K562 (cell line): ENCODE results near the gene FES. TPM values are rescaled to one million over a fixed set of nuclear protein-coding genes. Genes with fewer than 3 reads are reported as not detected.
A peak's percentile ranks its signal among the peaks of the same experiment; 100 is the strongest.

Experiments used
- ATAC-seq: fragments of 200-7000 bp; cut with Tn5 transposase; 3 replicates; pipeline ENCODE4 v1.9.1; 2020; ENCODE audit warnings: moderate library complexity
- BruUV-seq: library from RNA; stranded (reverse); fragments of 400-500 nt; replicated peaks from 2 replicates; lab custom pipeline; 2021; lab: Mats Ljungman, UMichigan
- CTCF ChIA-PET: fragments of 300-600 bp; formaldehyde crosslinking; extraction: SDS; loops from one replicate; lab custom pipeline; 2021; ENCODE audit warnings: low intra/inter-chr PET ratio; lab: Yijun Ruan, JAX
- POLR2A ChIA-PET: fragments of 300-600, 350-650 bp; sonication (Branson Sonifier 250); formaldehyde crosslinking; extraction: SDS; loops from one replicate; lab custom pipeline; 2021; ENCODE audit warnings: antibody characterized with exemption, inconsistent platforms; lab: Yijun Ruan, JAX
- DNase-seq, 4 experiments: peaks; one replicate each; pipeline versions ENCODE4 v3.0.0 to v3.0.0-alpha.2; 2011 to 2018; ENCODE audit warnings: low spot score in 3 of 4, mixed read lengths in 3 of 4; ENCODE audit errors: extremely low read depth in 1 of 4
- FAIRE-seq: peaks from 2 replicates; lab custom pipeline; 2011; peaks lifted over from hg19 to GRCh38; lab: Jason Lieb, UNC
- H2AFZ ChIP-seq: 2 replicates; pipeline ENCODE4 v1.6.0; 2011; ENCODE audit warnings: low read depth, low read length, control low read depth, inconsistent platforms
- H3K27ac ChIP-seq: fragments of 200-600 bp; 3 replicates; pipeline ENCODE4 v1.8.0; 2011; ENCODE audit warnings: low read depth, mild to moderate bottlenecking, control low read depth, inconsistent platforms, low read length, moderate library complexity, mixed read lengths; ENCODE audit errors: extremely low read depth
- H3K27me3 ChIP-seq, 2 experiments: fragments of 300-600 bp in 1 of 2; 2 replicates in 1 of 2; 3 replicates in 1 of 2; pipeline versions ENCODE4 v1.6.0 to v1.8.0; 2011; ENCODE audit warnings: inconsistent platforms in 2 of 2, low read length in 2 of 2, mild to moderate bottlenecking in 1 of 2, mixed read lengths in 1 of 2, moderate library complexity in 1 of 2; ENCODE audit not compliant: control insufficient read depth in 2 of 2, insufficient read depth in 2 of 2
- H3K36me3 ChIP-seq: fragments of 300-600 bp; 3 replicates; pipeline ENCODE4 v1.8.0; 2011; ENCODE audit warnings: mild to moderate bottlenecking, low read length, inconsistent platforms; ENCODE audit not compliant: control insufficient read depth, insufficient read depth
- H3K4me1 ChIP-seq, 2 experiments: fragments of 200-600 bp in 1 of 2; replicated peaks in 1 of 2; 2 replicates in 1 of 2; 3 replicates in 1 of 2; pipeline versions ENCODE4 v1.5.1 to v1.8.0; 2011; ENCODE audit warnings: inconsistent platforms in 2 of 2, low read length in 2 of 2, mild to moderate bottlenecking in 1 of 2, mixed read lengths in 1 of 2, moderate library complexity in 1 of 2; ENCODE audit not compliant: control insufficient read depth in 2 of 2, insufficient read depth in 2 of 2
- H3K4me2 ChIP-seq: 2 replicates; pipeline ENCODE4 v1.6.1; 2011; ENCODE audit warnings: low read length, control low read depth, inconsistent platforms, mixed read lengths; ENCODE audit not compliant: insufficient read depth
- H3K4me3 ChIP-seq: fragments of 200-600 bp; sonication (generic), shearing (Covaris generic); 2 replicates; pipeline ENCODE4 v1.5.1; 2016; ENCODE audit warnings: control low read depth, inconsistent platforms
- H3K79me2 ChIP-seq: fragments of 200-600 bp; 3 replicates; pipeline ENCODE4 v1.8.0; 2011; ENCODE audit warnings: low read length, inconsistent platforms; ENCODE audit not compliant: control insufficient read depth, insufficient read depth
- H3K9ac ChIP-seq, 2 experiments: 2 replicates each; pipeline versions ENCODE4 v1.6.0 to v1.6.1; 2011; ENCODE audit warnings: low read depth in 2 of 2, low read length in 2 of 2, control low read depth in 1 of 2, inconsistent platforms in 1 of 2, mild to moderate bottlenecking in 1 of 2, mixed read lengths in 1 of 2; ENCODE audit not compliant: insufficient read depth in 1 of 2
- H3K9me1 ChIP-seq: one replicate; pipeline ENCODE4 v1.6.0; 2011; ENCODE audit warnings: inconsistent platforms, mild to moderate bottlenecking, low read length, moderate library complexity; ENCODE audit not compliant: control insufficient read depth, insufficient read depth
- H3K9me3 ChIP-seq: replicated peaks from 2 replicates; pipeline ENCODE4 v1.5.1; 2011; ENCODE audit warnings: low read depth, low read length, inconsistent platforms; ENCODE audit not compliant: control insufficient read depth, insufficient read depth
- H4K20me1 ChIP-seq: replicated peaks from 2 replicates; pipeline ENCODE4 v1.6.1; 2011; ENCODE audit warnings: low read length, inconsistent platforms, mixed read lengths; ENCODE audit not compliant: control insufficient read depth, insufficient read depth
- ARID4B ChIP-seq: sonication (generic); formaldehyde crosslinking; IDR thresholded peaks from 2 replicates; pipeline ENCODE4 v1.8.0; 2022; ENCODE audit warnings: mild to moderate bottlenecking, missing genetic modification reagents
- ATF1 ChIP-seq, 2 experiments: fragments of 450-650 bp in 1 of 2; IDR thresholded peaks; 2 replicates each; pipeline ENCODE4 v1.6.1; 2016; ENCODE audit warnings: missing compliant biosample characterization in 1 of 2, missing genetic modification characterization in 1 of 2
- BHLHE40 ChIP-seq: IDR thresholded peaks from 2 replicates; pipeline ENCODE4 v1.6.1; 2011; ENCODE audit warnings: low read length, improper control_type of control experiment
- GABPB1 ChIP-seq: sonication (generic); formaldehyde crosslinking; IDR thresholded peaks from 2 replicates; pipeline ENCODE4 v1.8.0; 2022; ENCODE audit warnings: mild to moderate bottlenecking, missing genetic modification reagents
- KDM1A ChIP-seq, 2 experiments: fragments of 450-650 bp; IDR thresholded peaks; 2 replicates each; pipeline ENCODE4 v1.6.1; 2016; ENCODE audit warnings: mild to moderate bottlenecking in 2 of 2
- RB1 ChIP-seq: fragments of 450-650 bp; IDR thresholded peaks from 2 replicates; pipeline ENCODE4 v1.6.1; 2017; ENCODE audit warnings: low read depth, mild to moderate bottlenecking
- RCOR1 ChIP-seq, 2 experiments: IDR thresholded peaks; 2 replicates each; pipeline ENCODE4 v1.6.1; 2012; ENCODE audit warnings: low read depth in 2 of 2, low read length in 2 of 2, borderline replicate concordance in 1 of 2, improper control_type of control experiment in 1 of 2
- SMAD2 ChIP-seq: fragments of 150-350 bp; IDR thresholded peaks from 2 replicates; pipeline ENCODE4 v1.6.1; 2014; ENCODE audit warnings: low read depth, mild to moderate bottlenecking, low read length
- SMAD3 ChIP-seq: fragments of 450-650 bp; formaldehyde crosslinking; conservative IDR thresholded peaks from 2 replicates; pipeline ENCODE4 v1.4.0; 2020; ENCODE audit warnings: mild to moderate bottlenecking
- SRF ChIP-seq, 2 experiments: fragments of 250-450, 450-650 bp in 1 of 2; sonication (Bioruptor Pico) in 1 of 2; sonication (generic) in 1 of 2; formaldehyde crosslinking; IDR thresholded peaks; 2 replicates each; pipeline versions ENCODE4 v1.5.0 to v1.5.1; 2020 to 2022; ENCODE audit warnings: mild to moderate bottlenecking in 1 of 2, missing genetic modification reagents in 1 of 2
- TBL1XR1 ChIP-seq, 2 experiments: IDR thresholded peaks; 2 replicates each; pipeline ENCODE4 v1.6.1; 2012; ENCODE audit warnings: improper control_type of control experiment in 2 of 2, low read length in 2 of 2, mild to moderate bottlenecking in 1 of 2
- YY1 ChIP-seq, 3 experiments: IDR thresholded peaks; 2 replicates each; pipeline ENCODE4 v1.6.1; 2011; ENCODE audit warnings: low read length in 2 of 3, mild to moderate bottlenecking in 2 of 3, moderate library complexity in 2 of 3, borderline replicate concordance in 1 of 3, control low read depth in 1 of 3, low read depth in 1 of 3; ENCODE audit not compliant: insufficient read depth in 3 of 3, insufficient replicate concordance in 2 of 3, control insufficient read depth in 1 of 3, insufficient read length in 1 of 3; ENCODE audit errors: extremely low read depth in 1 of 3
- ZNF766 ChIP-seq: fragments of 200-800 bp; sonication (Bioruptor generic); conservative IDR thresholded peaks from 2 replicates; pipeline ENCODE4 v1.6.1; 2016; ENCODE audit warnings: missing genetic modification characterization, missing compliant biosample characterization
- WGBS: fragments of 100-300 bp; shearing (Covaris generic); methylation state at CpG from one replicate; pipeline ENCODE4 v1.1.6; 2016; ENCODE audit warnings: low coverage, mixed read lengths; ENCODE audit not compliant: insufficient coverage; ENCODE audit errors: missing lambda C conversion rate; 5-methylcytosine and 5-hydroxymethylcytosine counted together
- in situ Hi-C: fragments of 300-500 bp; cut with MboI; formaldehyde crosslinking; loops from 4 replicates; pipeline ENCODE4 v1.15.0; 2018; ENCODE audit warnings: inconsistent platforms, mixed read lengths
- intact Hi-C: fragments of 100-400 bp; cut with micrococcal nuclease; formaldehyde crosslinking; loops from 2 replicates; pipeline ENCODE4 v1.14.2; 2022
- polyA plus RNA-seq, 8 experiments: library from polyadenylated mRNA; depleted of rRNA in 4 of 8; stranded (reverse) in 5 of 8; unstranded in 3 of 8; fragments of >200 nt; fragmentation: Nextera tagmentation in 2 of 8; fragmentation: Illumina TruSeq in 1 of 8; extraction: Ambion mirVana in 2 of 8; extraction: Trizol in 1 of 8; gene quantifications; 2 replicates each; pipeline versions ENCODE4 v1.2.1 to v1.2.3, GENCODE V29; 2011 to 2014; ENCODE audit warnings: inconsistent platforms in 1 of 8, missing spikeins in 1 of 8
- total RNA-seq, 7 experiments: library from RNA; depleted of rRNA in 6 of 7; stranded (reverse); fragments of >200 nt in 6 of 7; fragmentation: Illumina TruSeq in 2 of 7; extraction: Trizol in 2 of 7; gene quantifications; 2 replicates each; pipeline versions ENCODE4 v1.2.1 to v1.2.3, GENCODE V29; 2011 to 2021; ENCODE audit warnings: low replicate concordance in 1 of 7

FES gene
- total and polyA plus RNA-seq, 9 of the 15 experiments (the other 6 are each of a cell fraction or from before 2014, with no cell fraction given), result 0.38 to 2.6 (median 0.82) TPM

DNA sequence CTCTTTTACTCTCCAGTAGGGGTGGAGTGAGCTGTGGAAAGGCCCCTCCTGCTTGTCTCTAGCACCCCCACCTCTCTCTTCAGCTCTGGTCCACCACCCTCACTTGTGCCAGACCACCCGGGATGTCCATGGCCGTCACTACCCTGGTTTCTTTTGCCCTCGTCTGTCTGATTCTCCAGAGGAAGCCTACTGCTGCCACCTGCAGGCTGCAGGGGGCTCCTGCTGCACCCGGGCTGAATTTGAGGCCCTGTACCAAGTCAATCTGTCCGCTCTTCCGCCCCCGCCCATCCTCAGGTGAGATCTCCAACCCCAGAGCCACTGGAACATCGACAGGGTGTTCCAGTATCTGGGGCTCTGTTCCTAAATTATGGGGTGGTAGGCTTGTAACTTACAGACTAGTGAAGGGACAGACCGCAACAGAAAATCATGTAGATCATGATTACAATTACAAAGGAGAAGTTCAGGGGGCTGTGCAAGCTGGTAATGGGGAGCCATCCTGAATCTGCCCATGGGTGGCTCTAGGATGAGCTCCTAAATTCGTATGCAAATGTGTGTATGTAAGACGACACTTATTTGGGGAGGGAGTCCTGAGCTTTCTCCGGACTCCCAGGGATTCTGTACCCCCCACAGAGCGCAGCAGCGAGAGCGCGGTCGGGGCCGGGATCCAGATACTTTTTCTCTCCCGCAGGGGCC, 50.1 kb downstream of the FES start:
- H3K9me1 ChIP-seq, result no peaks in the 10 kb centered on the region
- POLR2A ChIA-PET, result interaction anchor here (0.5 to 6.7 kb wide), 14 partner anchors 9 to 320 kb away, joined by 3 to 70 read pairs (median 6); partner anchors contain the start of genes MAN2A2 and RCCD1
- CTCF ChIA-PET, result interaction anchor here (0.5 to 1.0 kb wide), 4 partner anchors 31 to 641 kb away, joined by 3 to 4 read pairs (median 4); no protein-coding TSS in a partner anchor
- WGBS, result 3% methylated on average over 19 of the region's 19 CpGs
- peaks cover 41 to 64% of the 10 kb centered on the region in 2 experiments for H3K4me1 ChIP-seq
- H3K79me2 ChIP-seq, result peaks cover 46% of the 10 kb centered on the region
- ATAC-seq, result peak; percentile 54
- H3K9ac ChIP-seq, result peak overlapping the region; percentile 77 to 95; a peak in 3 of 4 replicates
- H3K27me3 ChIP-seq, result no peaks in the 10 kb centered on the region
- no TSS peak for BruUV-seq
- H3K9me3 ChIP-seq, result no peaks in the 10 kb centered on the region
- peaks cover 32% of the 10 kb centered on the region for H3K36me3 ChIP-seq
- H4K20me1 ChIP-seq, result no peaks in the 10 kb centered on the region
- peak; percentile 75 to 93 (median 82) for DNase-seq
- H3K27ac ChIP-seq, result peak overlapping the region; percentile 65
- in situ Hi-C loops, result no loop called here
- peak overlapping the region; percentile 80 for H3K4me3 ChIP-seq
- peak overlapping the region; percentile 91 for H2AFZ ChIP-seq
- peak; percentile 48 for FAIRE-seq
- H3K4me2 ChIP-seq, result peak overlapping the region; percentile 93
- intact Hi-C loops, result loop anchor here (1.0 to 10.0 kb wide), 7 partner anchors 98 to 640 kb away; no protein-coding TSS in a partner anchor
- TF ChIP-seq TBL1XR1 (IDR thresholded peaks at IDR 0.05; ENCODE audit: low read length in 2 of 2) (peak in 1 of 2 experiments; percentile 51; a peak in 1 of 4 replicates), GABPB1 (no peak), BHLHE40 (0 out of 2 replicates have a peak, but pooled peaks have one; percentile 58), RB1 (no peak), ATF1 (CRISPR knock-in tag; IDR thresholded peaks at IDR 0.05) (no peak), ATF1 (tag; IDR thresholded peaks at IDR 0.05) (no peak), SMAD3 (CRISPR knock-in tag) (0 out of 2 replicates have a peak, but pooled peaks have one; percentile 19), ARID4B (CRISPR knock-in tag) (peak; percentile 66; the same call in 1 of the 2 replicates), SRF (CRISPR knock-in tag; IDR thresholded peaks at IDR 0.05) (0 out of 4 replicates have a peak, but pooled peaks of 1 of the 2 experiments have one; percentile 31), KDM1A (IDR thresholded peaks at IDR 0.05) (0 out of 4 replicates have a peak, but pooled peaks of 1 of the 2 experiments have one; percentile 23), RCOR1 (IDR thresholded peaks at IDR 0.05; ENCODE audit: borderline replicate concordance in 1 of 2, low read depth in 2 of 2, low read length in 2 of 2) (peak in 1 of 2 experiments; percentile 73; a peak in 1 of 4 replicates), YY1 (IDR thresholded peaks at IDR 0.05; ENCODE audit: borderline replicate concordance in 1 of 3, control insufficient read depth in 1 of 3, extremely low read depth in 1 of 3, insufficient read depth in 3 of 3, insufficient read length in 1 of 3, insufficient replicate concordance in 2 of 3, low read depth in 1 of 3, low read length in 2 of 3) (peak in 1 of 3 experiments; percentile 59), ZNF766 (peak; percentile 94), SMAD2 (no peak)
